Mesenchymal stem cell (in vitro differentiated cells and primary cell): ENCODE results near the gene GARNL3.

Experiments used
- DNase-seq: peaks from one replicate; pipeline ENCODE4 v3.0.0-alpha.2; 2013
- H2AFZ ChIP-seq: one replicate; pipeline ENCODE4 v1.6.1; 2013; ENCODE audit warnings: low read depth, mild to moderate bottlenecking, control low read depth, inconsistent platforms, low read length, moderate library complexity
- H2AK5ac ChIP-seq: 2 replicates; pipeline ENCODE4 v1.6.1; 2013; ENCODE audit warnings: low read length, moderate library complexity, mild to moderate bottlenecking, inconsistent platforms; ENCODE audit not compliant: severe bottlenecking
- H2BK120ac ChIP-seq: one replicate; pipeline ENCODE4 v1.6.1; 2013; ENCODE audit warnings: low read depth, mild to moderate bottlenecking, inconsistent platforms, low read length, moderate library complexity
- H2BK12ac ChIP-seq, 2 experiments: one replicate each; pipeline ENCODE4 v1.6.1; 2013; ENCODE audit warnings: inconsistent platforms in 2 of 2, low read length in 2 of 2, mild to moderate bottlenecking in 2 of 2, moderate library complexity in 2 of 2, control low read depth in 1 of 2
- H2BK15ac ChIP-seq: one replicate; pipeline ENCODE4 v1.6.1; 2013; ENCODE audit warnings: mild to moderate bottlenecking, low read depth, inconsistent platforms; ENCODE audit not compliant: poor library complexity, severe bottlenecking
- H2BK5ac ChIP-seq: 2 replicates; pipeline ENCODE4 v1.6.1; 2013; ENCODE audit warnings: low read depth, mild to moderate bottlenecking, low read length, control low read depth, inconsistent platforms; ENCODE audit not compliant: poor library complexity, severe bottlenecking
- H3K14ac ChIP-seq, 2 experiments: one replicate each; pipeline ENCODE4 v1.6.1; 2013; ENCODE audit warnings: inconsistent platforms in 2 of 2, low read length in 2 of 2, control low read depth in 1 of 2, mild to moderate bottlenecking in 1 of 2, moderate library complexity in 1 of 2
- H3K18ac ChIP-seq, 2 experiments: one replicate each; pipeline ENCODE4 v1.6.1; 2013; ENCODE audit warnings: inconsistent platforms in 2 of 2, low read length in 2 of 2, control low read depth in 1 of 2, low read depth in 1 of 2, mild to moderate bottlenecking in 1 of 2
- H3K23ac ChIP-seq, 2 experiments: one replicate each; pipeline ENCODE4 v1.6.1; 2013; ENCODE audit warnings: inconsistent platforms in 2 of 2, low read length in 2 of 2, mild to moderate bottlenecking in 2 of 2, moderate library complexity in 2 of 2, control low read depth in 1 of 2
- H3K27ac ChIP-seq: 2 replicates; pipeline ENCODE4 v1.5.1; 2013; ENCODE audit warnings: mild to moderate bottlenecking, moderate library complexity, low read length, control low read depth, inconsistent platforms; ENCODE audit not compliant: poor library complexity, severe bottlenecking
- H3K27me3 ChIP-seq, 2 experiments: 2 replicates each; pipeline versions ENCODE4 v1.6.1 to v1.7.0; 2013; ENCODE audit warnings: low read length in 2 of 2, mild to moderate bottlenecking in 2 of 2, moderate library complexity in 2 of 2, control low read depth in 1 of 2, inconsistent platforms in 1 of 2; ENCODE audit not compliant: control insufficient read depth in 1 of 2, insufficient read depth in 1 of 2
- H3K36me3 ChIP-seq, 2 experiments: 2 replicates each; pipeline versions ENCODE4 v1.6.1 to v1.7.0; 2013; ENCODE audit warnings: low read length in 2 of 2, control low read depth in 1 of 2, inconsistent platforms in 1 of 2, low read depth in 1 of 2, mild to moderate bottlenecking in 1 of 2; ENCODE audit not compliant: insufficient read depth in 2 of 2, control insufficient read depth in 1 of 2
- H3K4ac ChIP-seq, 2 experiments: one replicate each; pipeline ENCODE4 v1.6.1; 2013; ENCODE audit warnings: inconsistent platforms in 2 of 2, low read length in 2 of 2, mild to moderate bottlenecking in 2 of 2, moderate library complexity in 2 of 2, control low read depth in 1 of 2, low read depth in 1 of 2
- H3K4me1 ChIP-seq: 2 replicates; pipeline ENCODE4 v1.6.1; 2013; ENCODE audit warnings: low read depth, low read length, control low read depth; ENCODE audit not compliant: control insufficient read depth, insufficient read depth
- H3K4me2 ChIP-seq: 2 replicates; pipeline ENCODE4 v1.6.1; 2013; ENCODE audit warnings: low read length, mild to moderate bottlenecking, inconsistent platforms; ENCODE audit not compliant: poor library complexity, severe bottlenecking
- H3K4me3 ChIP-seq, 2 experiments: 2 replicates each; pipeline versions ENCODE4 v1.5.1 to v1.7.0; 2013; ENCODE audit warnings: low read length in 2 of 2, mild to moderate bottlenecking in 2 of 2, control low read depth in 1 of 2, low read depth in 1 of 2; ENCODE audit not compliant: insufficient read depth in 1 of 2
- H3K79me1 ChIP-seq: replicated peaks from 2 replicates; pipeline ENCODE4 v1.6.1; 2013; ENCODE audit warnings: mild to moderate bottlenecking, control low read depth, low read length, inconsistent platforms; ENCODE audit not compliant: poor library complexity, severe bottlenecking
- H3K9ac ChIP-seq: 2 replicates; pipeline ENCODE4 v1.7.0; 2013; ENCODE audit warnings: mild to moderate bottlenecking, low read length, moderate library complexity
- H3K9me3 ChIP-seq: 2 replicates; pipeline ENCODE4 v1.7.0; 2013; ENCODE audit warnings: mild to moderate bottlenecking, low read length; ENCODE audit not compliant: control insufficient read depth
- H4K8ac ChIP-seq: one replicate; pipeline ENCODE4 v1.6.1; 2013; ENCODE audit warnings: inconsistent platforms, mild to moderate bottlenecking, low read length, moderate library complexity
- H4K91ac ChIP-seq: one replicate; pipeline ENCODE4 v1.6.1; 2013; ENCODE audit warnings: mild to moderate bottlenecking, low read length, inconsistent platforms
- WGBS: methylation state at CpG from one replicate; pipeline ENCODE4 v1.1.7; 2013; ENCODE audit warnings: mixed read lengths; 5-methylcytosine and 5-hydroxymethylcytosine counted together

GARNL3 gene

GRCh38 chr9:127380479-127380878 is 115.9 kb downstream of the GARNL3 start:
- Histone ChIP-seq H3K4me2 (no peak overlapping the region), H3K9ac (no peak overlapping the region), H4K91ac (no peak overlapping the region), H3K4me3 (no peak overlapping the region), H3K23ac (no peak overlapping the region), H2BK120ac (no peak overlapping the region), H2BK12ac (no peak overlapping the region), H3K4ac (no peak overlapping the region), H3K36me3 (no peaks in the 10 kb centered on the region), H3K18ac (no peak overlapping the region), H2BK15ac (no peak overlapping the region), H3K4me1 (peaks cover 8% of the 10 kb centered on the region), H3K27me3 (peaks cover 26 to 98% of the 10 kb centered on the region in 2 experiments), H2AK5ac (no peak overlapping the region), H2BK5ac (no peak overlapping the region), H4K8ac (no peak overlapping the region), H3K79me1 (no peaks in the 10 kb centered on the region), H3K14ac (no peak overlapping the region), H2AFZ (no peak overlapping the region), H3K27ac (no peak overlapping the region), H3K9me3 (peaks cover 11% of the 10 kb centered on the region)
- DNase-seq, result no peak
- 96% methylated on average over 3 of the region's 3 CpGs for WGBS

- Histone ChIP-seq H3K27me3 (peaks cover 29 to 98% of the 10 kb centered on the region in 2 experiments), H3K23ac (no peak overlapping the region), H3K27ac (no peak overlapping the region), H2AK5ac (no peak overlapping the region), H3K9me3 (peaks cover 11% of the 10 kb centered on the region), H3K79me1 (no peaks in the 10 kb centered on the region), H3K4ac (no peak overlapping the region), H3K36me3 (no peaks in the 10 kb centered on the region), H4K91ac (no peak overlapping the region), H2AFZ (no peak overlapping the region), H2BK12ac (no peak overlapping the region), H2BK5ac (no peak overlapping the region), H4K8ac (no peak overlapping the region), H3K4me1 (peaks cover 10% of the 10 kb centered on the region), H2BK15ac (no peak overlapping the region), H3K9ac (no peak overlapping the region), H3K18ac (no peak overlapping the region), H3K4me2 (no peak overlapping the region), H2BK120ac (no peak overlapping the region), H3K4me3 (no peak overlapping the region), H3K14ac (no peak overlapping the region)
- no peak for DNase-seq
- WGBS, result 68% methylated on average over 2 of the region's 2 CpGs
Measured at GRCh38 chr9:127382541-127382940, 118.0 kb downstream of the GARNL3 start.

GRCh38 chr9:127384016-127384730 is 119.6 kb downstream of the GARNL3 start:
- no peak overlapping the region for H2BK5ac ChIP-seq
- no peaks in the 10 kb centered on the region for H3K79me1 ChIP-seq
- DNase-seq, result no peak

GRCh38 chr9:127384901-127385300 is 120.3 kb downstream of the GARNL3 start:
- H2AFZ ChIP-seq, result no peak overlapping the region
- no peak overlapping the region for H4K8ac ChIP-seq
- no peaks in the 10 kb centered on the region for H3K36me3 ChIP-seq
- no peaks in the 10 kb centered on the region for H3K79me1 ChIP-seq
- H4K91ac ChIP-seq, result no peak overlapping the region
- H3K27ac ChIP-seq, result no peak overlapping the region
- WGBS, result 84% methylated on average over 13 of the region's 13 CpGs
- H2BK5ac ChIP-seq, result no peak overlapping the region
- no peaks in the 10 kb centered on the region for H3K9me3 ChIP-seq
- H3K4me3 ChIP-seq, result no peak overlapping the region
- no peak overlapping the region for H2BK120ac ChIP-seq
- DNase-seq, result no peak
- H3K14ac ChIP-seq, result no peak overlapping the region
- no peak overlapping the region for H3K4ac ChIP-seq
- H3K23ac ChIP-seq, result no peak overlapping the region
- peaks cover 16% of the 10 kb centered on the region for H3K4me1 ChIP-seq
- H2BK15ac ChIP-seq, result no peak overlapping the region
- no peak overlapping the region for H3K9ac ChIP-seq
- no peak overlapping the region for H2BK12ac ChIP-seq
- H3K18ac ChIP-seq, result peak overlapping the region in 1 of 2 experiments; percentile 26
- no peak overlapping the region for H3K4me2 ChIP-seq
- H3K27me3 ChIP-seq, result peaks cover 29 to 91% of the 10 kb centered on the region in 2 experiments
- no peak overlapping the region for H2AK5ac ChIP-seq

More at GRCh38 chr9:127384016-127384730, 119.6 kb downstream of the GARNL3 start:
- H2AK5ac ChIP-seq, result no peak overlapping the region
- H3K23ac ChIP-seq, result no peak overlapping the region
- H3K9ac ChIP-seq, result no peak overlapping the region
- WGBS, result 89% methylated on average over 11 of the region's 11 CpGs
- no peak overlapping the region for H2AFZ ChIP-seq
- H3K27ac ChIP-seq, result no peak overlapping the region
- H4K8ac ChIP-seq, result no peak overlapping the region
- peak overlapping the region in 1 of 2 experiments; percentile 64 for H3K14ac ChIP-seq
- H3K27me3 ChIP-seq, result peaks cover 29 to 91% of the 10 kb centered on the region in 2 experiments
- no peaks in the 10 kb centered on the region for H3K36me3 ChIP-seq
- no peak overlapping the region for H2BK120ac ChIP-seq
- H3K4me3 ChIP-seq, result no peak overlapping the region
- peaks cover 4% of the 10 kb centered on the region for H3K9me3 ChIP-seq
- no peak overlapping the region for H2BK15ac ChIP-seq
- H2BK12ac ChIP-seq, result no peak overlapping the region
- H3K18ac ChIP-seq, result no peak overlapping the region
- no peak overlapping the region for H3K4ac ChIP-seq
- H4K91ac ChIP-seq, result no peak overlapping the region
- H3K4me1 ChIP-seq, result peaks cover 16% of the 10 kb centered on the region
- no peak overlapping the region for H3K4me2 ChIP-seq
